22Rv1 (cell line): ENCODE measurements around the gene SYNM.

Source experiments
- ZFX ChIP-seq: fragments of 450-650 bp; IDR thresholded peaks from 2 replicates; pipeline ENCODE4 v1.6.1; 2017; ENCODE audit warnings: antibody characterized with exemption, borderline replicate concordance
- TF ChIP-seq, protein P1 (sequence below): fragments of 450-650 bp; IDR thresholded peaks from 2 replicates; pipeline ENCODE4 v1.5.1; 2017; ENCODE audit warnings: mild to moderate bottlenecking

DNA sequence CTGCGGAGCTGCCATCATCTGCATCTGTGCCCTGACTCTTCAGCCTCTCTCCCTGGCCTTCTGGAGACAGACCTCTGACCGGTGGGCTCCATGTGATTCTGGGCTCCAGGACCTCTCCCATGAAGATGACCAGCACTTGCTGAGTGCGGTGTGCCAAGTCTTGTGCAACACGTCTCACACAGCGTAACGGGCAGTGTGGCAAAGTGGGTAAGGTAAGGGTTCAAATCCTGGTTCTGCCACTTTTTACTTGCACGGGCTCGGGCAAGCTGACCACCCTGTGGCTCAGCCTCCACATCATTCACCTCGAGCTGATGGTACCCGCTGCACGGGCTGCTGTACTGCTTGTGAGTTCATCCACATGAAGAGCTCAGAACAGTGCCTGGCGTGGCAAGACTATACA lies 6.5 kb upstream of the SYNM start:
- TF ChIP-seq, protein P1, sequence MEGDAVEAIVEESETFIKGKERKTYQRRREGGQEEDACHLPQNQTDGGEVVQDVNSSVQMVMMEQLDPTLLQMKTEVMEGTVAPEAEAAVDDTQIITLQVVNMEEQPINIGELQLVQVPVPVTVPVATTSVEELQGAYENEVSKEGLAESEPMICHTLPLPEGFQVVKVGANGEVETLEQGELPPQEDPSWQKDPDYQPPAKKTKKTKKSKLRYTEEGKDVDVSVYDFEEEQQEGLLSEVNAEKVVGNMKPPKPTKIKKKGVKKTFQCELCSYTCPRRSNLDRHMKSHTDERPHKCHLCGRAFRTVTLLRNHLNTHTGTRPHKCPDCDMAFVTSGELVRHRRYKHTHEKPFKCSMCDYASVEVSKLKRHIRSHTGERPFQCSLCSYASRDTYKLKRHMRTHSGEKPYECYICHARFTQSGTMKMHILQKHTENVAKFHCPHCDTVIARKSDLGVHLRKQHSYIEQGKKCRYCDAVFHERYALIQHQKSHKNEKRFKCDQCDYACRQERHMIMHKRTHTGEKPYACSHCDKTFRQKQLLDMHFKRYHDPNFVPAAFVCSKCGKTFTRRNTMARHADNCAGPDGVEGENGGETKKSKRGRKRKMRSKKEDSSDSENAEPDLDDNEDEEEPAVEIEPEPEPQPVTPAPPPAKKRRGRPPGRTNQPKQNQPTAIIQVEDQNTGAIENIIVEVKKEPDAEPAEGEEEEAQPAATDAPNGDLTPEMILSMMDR: no peak
- no peak for TF ChIP-seq ZFX
